HG03039 (cell line): ENCODE measurements around the gene MTHFR.

Source experiments
- ATAC-seq: cut with Tn5 transposase; IDR thresholded peaks from one replicate; pipeline ENCODE4 v1.9.1; 2021; ENCODE audit warnings: mild to moderate bottlenecking, moderate library complexity; ENCODE audit not compliant: unreplicated experiment

The MTHFR gene

DNA sequence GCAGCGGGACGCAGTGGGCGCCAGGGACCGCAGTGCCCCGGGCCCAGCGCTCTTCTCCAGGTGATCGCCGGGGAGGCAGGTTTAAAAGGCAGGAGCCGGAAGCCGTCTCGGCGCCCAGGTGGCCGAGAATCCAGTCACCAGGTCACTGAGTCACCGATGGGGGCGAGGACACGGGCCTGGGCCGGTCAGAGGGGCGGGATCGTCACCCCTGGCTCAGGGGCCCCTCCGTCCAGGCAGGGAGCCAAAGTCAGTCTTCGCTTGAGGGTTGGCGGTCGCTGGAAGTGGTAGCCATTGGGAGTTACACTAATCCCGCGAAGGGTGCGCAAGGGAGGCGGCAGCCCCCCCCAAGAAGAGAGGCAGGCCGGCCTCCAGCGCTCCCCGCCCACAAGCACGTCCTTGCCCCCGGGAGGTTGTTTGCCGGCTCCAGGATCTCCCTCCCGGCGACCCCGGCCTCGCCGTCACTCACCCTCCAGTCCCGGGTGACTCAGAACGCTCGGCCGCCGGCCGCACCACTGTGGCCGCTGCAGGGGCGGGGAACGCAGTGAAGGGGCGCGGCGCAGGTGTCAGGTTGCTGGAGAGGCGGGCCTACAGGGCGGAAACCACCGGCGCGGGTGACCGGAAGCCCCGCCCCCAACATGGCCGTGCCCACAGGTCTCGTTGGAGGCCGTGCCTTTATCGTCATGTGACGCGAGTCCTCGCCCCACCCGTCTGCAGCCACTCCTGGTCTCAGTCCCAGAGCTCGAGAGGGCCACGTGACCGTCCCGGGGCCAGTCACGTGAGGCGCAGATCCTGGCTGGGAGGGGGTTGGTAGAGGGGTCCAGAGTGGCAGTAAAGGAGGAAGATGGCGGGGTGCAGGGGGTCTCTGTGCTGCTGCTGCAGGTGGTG lies at the start of gene MTHFR, which contains the start of gene CLCN6:
Gene MTHFR (minus strand): TSS at position 543 of the 885 bp plus-strand sequence. CDS start 2,848 bp downstream, outside the sequence.
Gene CLCN6 (plus strand): TSS at position 770 of the 885 bp plus-strand sequence. CDS start 72 bp downstream, at position 842.
- ATAC-seq: peak; percentile 85

DNA sequence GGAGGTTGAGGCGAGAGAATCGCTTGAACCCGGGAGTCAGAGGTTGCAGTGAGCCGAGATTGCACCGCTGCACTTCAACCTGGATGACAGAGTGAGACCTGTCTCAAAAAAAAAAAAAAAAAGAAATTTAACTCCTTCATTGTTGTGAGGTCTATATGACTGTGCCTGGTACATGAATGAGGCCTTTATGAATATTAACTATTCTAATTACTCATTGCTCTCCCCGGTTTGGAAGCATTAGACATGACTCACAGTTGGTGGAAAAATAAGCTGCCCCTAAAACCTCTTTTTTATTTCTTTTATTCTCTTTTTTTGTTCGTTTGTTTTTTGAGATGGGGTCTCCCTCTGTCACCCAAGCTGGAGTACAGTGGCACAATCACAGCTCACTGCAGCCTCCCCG lies 49.7 kb upstream of the MTHFR start:
- ATAC-seq: no peak

DNA sequence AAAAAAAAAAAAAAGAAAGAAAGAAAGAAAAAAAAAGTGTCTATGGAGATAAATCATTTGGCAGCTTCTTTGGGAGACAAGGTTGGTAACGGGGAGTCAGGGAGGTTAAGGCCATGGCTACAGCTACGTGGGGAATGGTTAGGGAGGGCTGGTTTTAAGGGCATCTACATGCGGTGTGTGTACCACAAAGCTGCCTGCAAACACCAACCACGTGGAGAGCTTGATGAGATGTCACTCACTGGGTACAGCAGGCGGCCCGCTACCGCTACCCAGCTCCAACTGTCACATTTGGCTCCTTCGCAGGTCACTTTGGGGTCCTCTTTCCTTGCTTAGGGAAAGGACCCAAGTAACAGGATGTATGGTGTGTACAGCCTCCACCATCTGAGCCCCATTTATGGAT lies 48.8 kb upstream of the MTHFR start:
- ATAC-seq: no peak

DNA sequence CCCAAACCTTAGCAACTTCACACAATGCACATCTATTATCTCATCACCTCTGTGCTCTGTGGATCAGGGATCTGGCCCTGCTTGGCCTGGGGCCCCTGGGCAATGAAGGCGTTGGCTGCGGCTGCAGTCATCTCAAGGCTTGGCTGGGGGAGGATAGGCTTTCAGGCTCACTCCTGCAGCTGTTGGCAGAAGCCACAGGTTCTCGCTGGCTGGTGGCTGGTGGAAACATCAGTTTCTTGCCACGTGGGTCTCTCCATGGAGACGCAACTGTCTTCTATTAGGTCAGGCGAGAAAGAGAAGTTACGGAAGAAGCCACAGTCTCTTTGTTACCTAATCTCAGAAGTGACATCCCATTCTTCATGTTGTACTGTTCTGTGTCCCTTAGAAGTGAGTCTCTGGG lies 45.4 kb upstream of the MTHFR start:
- no peak for ATAC-seq

DNA sequence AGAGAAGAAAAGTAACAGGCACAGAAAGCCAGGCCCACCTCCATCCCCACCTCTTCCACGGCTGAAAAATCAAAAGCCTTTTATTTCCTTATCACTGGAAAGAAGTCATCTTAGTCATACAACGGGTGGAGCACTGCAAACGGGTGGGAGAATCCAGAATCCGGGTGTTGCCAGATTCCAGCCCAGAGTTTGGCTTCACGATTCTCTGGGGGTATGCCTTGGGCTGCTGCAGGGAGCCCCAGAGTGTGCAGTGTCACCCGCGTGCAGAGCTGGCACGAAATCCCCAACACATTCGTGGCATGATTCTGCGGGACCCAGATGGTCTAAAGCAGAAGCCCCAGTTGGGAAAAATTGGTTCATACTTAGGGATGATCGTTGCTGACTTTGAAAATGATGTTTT lies 44.4 kb upstream of the MTHFR start:
- no peak for ATAC-seq

DNA sequence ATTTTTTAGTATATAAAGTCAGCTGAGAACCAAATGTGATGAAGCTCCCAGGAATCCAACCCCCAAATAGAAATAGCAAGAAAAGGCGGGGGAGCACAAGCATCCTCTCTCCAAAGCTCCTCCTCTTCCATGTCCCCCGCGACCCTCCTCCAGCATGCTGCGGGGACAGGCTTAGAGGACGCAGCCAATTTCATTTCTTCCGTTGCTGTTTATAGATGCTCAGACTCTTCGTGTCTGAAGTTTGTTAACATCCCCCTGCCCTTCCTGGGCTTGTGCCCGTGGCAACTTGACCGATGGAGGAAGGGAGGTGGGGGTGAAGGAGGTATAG lies 42.6 kb upstream of the MTHFR start:
- ATAC-seq: no peak

DNA sequence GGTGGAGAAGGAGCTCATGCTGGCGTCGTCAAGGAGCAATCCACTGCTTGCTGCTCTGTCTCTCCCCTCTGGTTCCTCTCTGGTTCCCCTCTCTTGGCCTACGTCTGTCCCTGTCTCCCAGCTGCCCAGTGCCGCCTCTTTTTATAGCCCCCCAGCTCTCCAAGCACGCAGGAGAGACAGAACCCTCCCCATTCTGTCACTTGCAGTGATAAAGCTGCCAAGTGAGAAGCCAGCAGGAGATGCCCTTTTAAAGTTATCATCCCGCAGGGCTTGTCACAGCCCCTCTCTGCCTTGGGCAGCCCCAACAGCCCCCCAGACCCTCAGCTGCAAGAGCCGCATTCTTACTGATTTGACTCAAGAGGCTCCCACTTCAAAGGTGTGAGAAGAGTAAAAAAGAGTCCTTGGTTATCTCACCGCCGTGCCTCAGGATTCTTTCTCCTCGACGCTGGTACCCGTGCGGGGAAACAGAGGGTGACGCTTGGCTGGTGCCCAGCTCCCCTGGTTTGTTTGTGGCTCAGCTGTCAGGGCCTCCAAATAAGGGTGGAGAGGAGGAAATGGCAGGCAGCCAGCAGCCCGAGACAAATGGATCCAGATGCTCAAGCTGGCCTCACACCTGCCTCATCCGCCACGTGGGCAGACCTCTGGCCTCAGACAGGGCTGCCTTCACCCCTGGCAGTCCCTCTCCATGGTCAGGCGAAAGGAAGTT lies 42.1 kb upstream of the MTHFR start, which contains the start of gene NPPA:
Gene NPPA (minus strand): TSS at position 117 of the 706 bp plus-strand sequence. CDS start 99 bp downstream, at position 18.
- no peak for ATAC-seq

DNA sequence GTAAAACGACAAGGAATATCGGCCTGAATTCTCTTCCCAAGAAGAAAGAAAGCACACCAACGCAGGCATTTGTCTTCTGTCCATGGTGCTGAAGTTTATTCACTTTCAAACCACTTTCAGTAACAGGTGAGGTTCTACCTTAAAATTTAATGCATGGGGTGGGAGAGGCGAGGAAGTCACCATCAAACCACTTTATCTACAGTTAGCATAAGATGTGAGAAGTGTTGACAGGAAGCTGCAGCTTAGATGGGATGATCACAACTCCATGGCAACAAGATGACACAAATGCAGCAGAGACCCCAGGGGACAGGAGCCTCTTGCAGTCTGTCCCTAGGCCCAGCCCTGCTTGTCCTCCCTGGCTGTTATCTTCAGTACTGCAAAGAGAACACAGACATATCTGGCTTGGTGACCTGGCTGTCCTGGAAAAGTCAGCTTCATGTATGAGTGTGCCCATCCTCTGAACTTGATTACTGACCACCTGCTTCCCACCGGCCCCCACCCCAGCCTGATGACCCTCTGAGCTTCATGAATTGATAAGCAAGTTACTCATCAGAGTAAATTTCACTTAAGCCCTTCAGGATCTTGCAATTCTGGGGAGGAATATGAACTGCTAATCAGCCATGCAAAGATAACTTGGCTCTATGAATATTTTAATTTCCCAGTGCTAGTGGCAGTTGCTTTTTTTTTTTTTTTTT lies 40.0 kb upstream of the MTHFR start:
- no peak for ATAC-seq

DNA sequence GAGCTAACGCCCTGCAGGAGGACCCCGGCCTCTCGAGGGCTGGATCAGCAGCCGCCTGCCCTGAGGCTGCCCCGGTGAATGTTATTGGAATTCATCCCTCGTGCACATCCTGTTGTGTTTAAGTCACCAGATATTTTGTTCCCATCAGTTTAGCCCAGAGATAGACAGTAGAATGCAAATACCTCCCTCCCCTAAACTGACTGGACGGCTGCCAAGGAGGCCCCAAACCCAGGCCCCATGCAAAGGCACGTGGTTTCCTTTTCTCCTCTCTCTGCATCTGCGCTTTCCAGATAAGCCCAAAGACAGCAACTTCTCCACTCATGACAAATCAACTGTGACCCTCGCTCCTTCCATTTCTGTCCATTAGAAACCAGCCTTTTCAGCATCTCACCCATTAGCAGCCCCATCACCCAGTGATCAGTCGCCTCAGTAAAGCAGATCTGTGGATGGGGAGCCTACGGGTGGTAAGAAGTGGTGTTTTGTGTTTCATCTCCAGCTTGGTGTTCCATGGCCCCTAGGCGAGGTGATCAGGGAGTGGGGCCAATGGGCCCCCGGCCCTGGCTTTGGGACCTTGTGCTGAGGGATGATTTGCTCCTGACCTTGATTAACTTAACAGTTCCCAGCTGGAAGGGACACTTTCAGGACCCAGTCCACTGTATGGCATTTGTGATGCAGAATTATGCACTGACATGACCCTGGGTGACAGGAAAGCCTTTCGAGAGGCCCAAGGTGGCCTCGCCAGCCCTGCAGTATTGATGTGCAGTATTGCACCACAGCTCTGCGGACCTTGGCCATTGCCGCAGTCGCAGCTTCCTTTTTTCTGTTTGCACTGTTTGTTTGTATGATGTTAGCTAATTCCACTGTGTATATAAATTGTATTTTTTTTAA lies 36.6 kb upstream of the MTHFR start:
- ATAC-seq: no peak

DNA sequence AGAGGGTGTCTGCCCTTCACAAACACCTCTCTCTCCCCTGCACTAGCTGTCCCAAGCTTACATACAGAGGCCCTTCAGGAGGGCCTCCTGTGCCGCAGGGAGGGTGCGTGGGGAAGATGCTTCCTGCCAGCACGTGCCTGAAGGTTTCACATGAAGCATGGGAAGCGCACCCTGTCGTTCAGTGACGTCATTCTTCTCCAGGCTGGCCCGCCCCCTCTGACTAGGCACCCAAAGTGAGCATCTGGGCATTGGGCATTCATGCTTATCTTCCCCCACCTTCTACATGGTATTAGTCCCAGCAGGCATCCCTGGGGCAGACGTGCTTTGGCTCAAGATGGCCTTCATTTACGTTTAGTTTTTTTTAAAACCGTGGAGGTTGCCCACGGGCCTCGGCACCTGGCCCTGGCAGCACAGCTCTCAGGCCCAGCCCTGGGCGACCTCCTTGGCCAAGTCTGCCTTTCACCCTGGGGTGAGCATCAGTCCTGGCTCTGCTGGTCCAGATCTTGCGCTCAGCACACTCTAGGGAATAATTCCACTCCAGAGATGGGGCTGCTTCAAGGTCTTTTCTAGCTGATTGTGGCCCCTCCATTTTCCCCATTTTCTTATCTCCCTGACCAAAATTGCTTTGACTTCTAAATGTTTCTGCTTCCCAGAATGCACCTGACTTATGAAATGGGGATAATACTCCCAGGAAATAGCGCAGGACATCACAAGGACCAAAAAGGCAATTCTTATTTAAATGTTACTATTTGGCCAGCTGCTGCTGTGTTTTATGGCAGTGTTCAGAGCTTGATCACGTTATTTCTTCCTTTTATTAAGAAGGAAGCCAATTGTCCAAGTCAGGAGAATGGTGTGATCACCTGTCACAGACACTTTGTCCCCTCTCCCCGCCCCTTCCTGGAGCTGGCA lies 35.7 kb upstream of the MTHFR start:
- no peak for ATAC-seq

DNA sequence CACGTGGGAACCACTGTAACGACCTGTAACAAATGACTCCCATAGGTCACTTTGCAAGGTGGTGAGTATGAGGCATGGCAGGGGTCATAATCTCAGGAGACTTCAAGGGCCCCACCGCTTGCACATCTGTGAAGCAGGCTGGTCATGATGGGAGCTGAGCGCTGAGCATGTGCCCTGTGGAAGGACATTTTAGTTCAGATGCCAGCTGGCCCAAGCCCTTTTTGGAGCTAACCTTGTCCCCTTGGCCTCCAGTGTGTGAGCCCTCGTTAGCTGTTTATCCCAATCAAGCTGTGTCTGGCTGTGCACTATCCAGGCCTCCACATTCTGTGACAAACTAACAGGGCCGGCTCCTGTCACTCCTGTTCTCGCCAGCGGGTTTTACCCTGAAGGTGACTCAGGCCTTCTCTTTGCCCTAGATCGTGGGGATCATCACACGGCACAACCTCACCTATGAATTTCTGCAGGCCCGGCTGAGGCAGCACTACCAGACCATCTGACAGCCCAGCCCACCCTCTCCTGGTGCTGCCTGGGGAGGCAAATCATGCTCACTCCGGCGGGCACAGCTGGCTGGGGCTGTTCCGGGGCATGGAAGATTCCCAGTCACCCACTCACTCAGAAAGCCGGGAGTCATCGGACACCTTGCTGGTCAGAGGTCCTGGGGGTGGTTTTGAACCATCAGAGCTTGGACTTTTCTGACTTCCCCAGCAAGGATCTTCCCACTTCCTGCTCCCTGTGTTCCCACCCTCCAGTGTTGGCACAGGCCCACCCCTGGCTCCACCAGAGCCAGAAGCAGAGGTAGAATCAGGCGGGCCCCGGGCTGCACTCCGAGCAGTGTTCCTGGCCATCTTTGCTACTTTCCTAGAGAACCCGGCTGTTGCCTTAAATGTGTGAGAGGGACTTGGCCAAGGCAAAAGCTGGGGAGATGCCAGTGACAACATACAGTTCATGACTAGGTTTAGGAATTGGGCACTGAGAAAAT lies 34.3 kb upstream of the MTHFR start:
- no peak for ATAC-seq

DNA sequence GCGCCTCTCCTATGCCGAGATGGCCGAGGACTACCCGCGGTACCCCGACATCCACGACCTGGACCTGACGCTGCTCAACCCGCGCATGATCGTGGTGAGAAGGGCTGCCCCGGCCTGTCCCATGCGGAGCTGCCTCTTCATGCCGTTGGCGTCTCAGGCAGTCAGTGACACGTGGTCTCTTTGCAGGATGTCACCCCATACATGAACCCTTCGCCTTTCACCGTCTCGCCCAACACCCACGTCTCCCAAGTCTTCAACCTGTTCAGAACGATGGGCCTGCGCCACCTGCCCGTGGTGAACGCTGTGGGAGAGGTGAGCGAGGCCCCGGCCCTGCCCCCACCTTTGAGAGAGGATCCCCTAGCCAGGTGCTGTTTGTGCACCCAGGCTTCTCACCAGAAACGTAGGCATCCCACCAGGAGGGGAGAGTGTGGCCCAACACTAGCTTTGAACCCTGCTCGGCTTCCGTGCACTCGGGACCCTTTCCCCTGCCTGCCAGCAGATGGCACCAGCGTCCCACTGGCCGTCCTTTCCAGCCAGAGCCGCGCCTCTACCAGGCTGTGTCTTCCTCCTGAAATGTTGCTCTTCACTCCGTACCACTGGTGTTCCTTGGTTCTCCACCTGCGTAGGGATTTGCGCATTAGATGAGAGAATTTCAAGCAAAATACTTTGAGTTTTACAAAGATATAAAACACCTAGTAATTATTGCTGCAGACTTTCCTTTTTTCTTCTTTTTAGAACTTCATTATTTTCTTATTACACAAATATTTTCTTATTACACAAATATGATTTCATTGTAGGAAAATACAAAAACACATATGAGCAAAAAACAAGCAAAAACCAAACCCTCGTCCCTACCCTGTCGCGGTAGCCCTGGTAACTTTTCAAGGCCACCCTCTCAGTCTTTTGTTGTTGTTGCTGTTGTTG lies 32.8 kb upstream of the MTHFR start:
- ATAC-seq: no peak

DNA sequence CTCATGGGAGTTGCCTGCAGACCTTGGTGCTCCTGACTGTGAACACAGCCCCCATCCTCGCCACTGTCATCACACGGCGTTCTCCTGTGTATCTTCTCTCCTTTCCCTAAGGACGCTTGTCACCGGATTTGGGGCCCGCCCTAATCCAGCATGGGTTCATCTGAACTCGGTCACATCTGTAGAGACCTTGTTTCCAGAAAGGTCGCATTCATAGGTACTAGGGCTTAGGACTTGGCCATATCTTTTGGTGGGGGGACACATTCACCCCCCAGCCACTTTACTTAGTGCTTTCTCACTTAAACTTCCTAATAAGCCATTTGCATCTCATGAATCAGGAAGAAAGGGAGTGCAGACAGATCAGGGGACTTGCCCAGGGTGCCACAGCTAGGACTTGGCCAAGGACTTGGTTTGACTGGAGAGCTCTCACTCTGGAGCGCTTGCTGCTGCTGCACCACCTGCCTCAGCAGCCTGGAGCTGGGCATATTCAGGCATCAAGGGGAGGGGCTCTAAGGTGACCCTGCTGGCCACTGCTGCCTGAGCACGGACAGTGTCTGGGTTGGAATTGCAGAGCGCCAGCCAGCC lies 32.1 kb upstream of the MTHFR start:
- no peak for ATAC-seq

DNA sequence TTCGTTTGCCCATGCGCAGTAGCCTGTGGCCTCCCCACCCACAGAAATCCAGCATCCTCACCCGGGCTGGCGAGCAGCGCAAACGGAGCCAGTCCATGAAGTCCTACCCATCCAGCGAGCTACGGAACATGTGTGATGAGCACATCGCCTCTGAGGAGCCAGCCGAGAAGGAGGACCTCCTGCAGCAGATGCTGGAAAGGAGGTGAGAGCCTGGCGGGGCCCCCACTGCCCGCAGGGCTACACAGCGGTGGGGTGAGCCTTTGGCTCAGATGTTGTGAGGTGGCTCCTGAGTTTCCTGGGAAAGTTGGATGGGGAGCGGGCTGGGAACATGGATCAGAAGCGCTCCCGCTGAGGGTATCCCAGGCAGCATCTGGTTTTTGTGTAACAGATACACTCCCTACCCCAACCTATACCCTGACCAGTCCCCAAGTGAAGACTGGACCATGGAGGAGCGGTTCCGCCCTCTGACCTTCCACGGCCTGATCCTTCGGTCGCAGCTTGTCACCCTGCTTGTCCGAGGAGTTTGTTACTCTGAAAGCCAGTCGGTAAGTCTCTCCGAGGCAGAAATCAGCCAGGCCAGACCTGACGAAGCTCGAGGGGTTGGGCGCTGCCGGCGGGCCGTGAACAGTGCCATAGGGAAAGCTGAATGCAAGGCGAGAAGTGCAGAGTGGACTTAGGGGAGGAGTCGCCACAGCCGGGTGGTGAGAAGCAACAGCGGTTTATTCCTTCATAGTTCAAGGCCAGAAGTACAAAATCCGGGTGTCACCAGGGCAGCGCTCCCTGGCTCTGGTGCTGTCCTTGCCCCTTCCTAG lies 31.4 kb upstream of the MTHFR start:
- ATAC-seq: no peak

DNA sequence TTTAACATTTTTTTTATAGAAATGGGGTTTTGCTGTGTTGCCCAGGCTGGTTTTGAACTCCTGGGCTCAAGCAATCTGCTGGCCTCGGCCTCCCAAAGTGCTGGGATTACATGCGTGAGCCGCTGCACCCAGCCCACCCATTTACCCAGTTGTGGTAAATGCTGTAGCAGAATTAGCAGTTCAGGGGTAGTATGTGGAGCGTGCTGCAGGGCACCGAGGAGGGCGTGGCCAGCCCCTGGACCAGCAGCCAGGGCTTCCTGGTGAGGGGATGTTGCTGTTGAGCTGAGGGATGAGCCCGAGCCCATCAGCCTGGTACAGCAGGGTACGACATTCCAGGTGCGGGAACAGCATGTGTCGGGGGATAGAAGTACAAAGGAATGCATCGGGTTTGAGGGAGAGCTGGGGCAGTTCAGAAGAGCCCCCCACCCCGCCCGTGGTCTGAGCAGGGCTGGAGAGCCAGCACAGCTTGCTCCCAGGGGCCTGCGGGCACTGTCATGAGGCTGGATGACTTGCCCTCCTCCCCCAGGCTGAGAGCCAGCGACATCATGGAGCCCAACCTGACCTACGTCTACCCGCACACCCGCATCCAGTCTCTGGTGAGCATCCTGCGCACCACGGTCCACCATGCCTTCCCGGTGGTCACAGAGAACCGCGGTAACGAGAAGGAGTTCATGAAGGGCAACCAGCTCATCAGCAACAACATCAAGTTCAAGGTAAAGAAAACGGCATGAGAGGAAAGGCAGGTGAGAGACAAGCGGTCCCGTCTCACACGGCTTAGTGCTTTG lies 29.9 kb upstream of the MTHFR start:
- no peak for ATAC-seq
